Fibroblast of lung (primary cell): ENCODE results near the gene TMEM147. TPM values are rescaled to one million over a fixed set of nuclear protein-coding genes. Genes with fewer than 3 reads are reported as not detected.

Source experiments
- DNase-seq, 2 donors: peaks; one replicate each; pipeline versions ENCODE4 v3.0.0 to v3.0.0-alpha.2; 2010; ENCODE audit warnings: low read depth in 2 of 2
- H2AFZ ChIP-seq: 2 replicates; pipeline ENCODE4 v1.5.1; 2012; ENCODE audit warnings: low read length, control low read depth, inconsistent platforms
- H3K27ac ChIP-seq: 2 replicates; pipeline ENCODE4 v1.5.1; 2011; ENCODE audit warnings: low read length, control low read depth; ENCODE audit not compliant: insufficient read depth
- H3K27me3 ChIP-seq: 2 replicates; pipeline ENCODE4 v1.5.1; 2011; ENCODE audit warnings: mild to moderate bottlenecking, low read length; ENCODE audit not compliant: control insufficient read depth, insufficient read depth
- H3K36me3 ChIP-seq: 2 replicates; pipeline ENCODE4 v1.5.1; 2011; ENCODE audit warnings: low read length; ENCODE audit not compliant: control insufficient read depth, insufficient read depth
- H3K4me1 ChIP-seq: 2 replicates; pipeline ENCODE4 v1.5.1; 2011; ENCODE audit warnings: low read length; ENCODE audit not compliant: control insufficient read depth, insufficient read depth; ENCODE audit errors: extremely low read depth
- H3K4me2 ChIP-seq: 2 replicates; pipeline ENCODE4 v1.5.1; 2011; ENCODE audit warnings: low read length, control low read depth; ENCODE audit not compliant: insufficient read depth; ENCODE audit errors: extremely low read depth
- H3K4me3 ChIP-seq, 4 experiments: fragments of 200-600 bp in 1 of 4; sonication (generic) in 1 of 4; replicated peaks in 1 of 4; 2 replicates each; pipeline ENCODE4 v1.5.1; 2011 to 2016; ENCODE audit warnings: low read length in 4 of 4, low read depth in 3 of 4, mild to moderate bottlenecking in 3 of 4, control low read depth in 2 of 4, inconsistent platforms in 1 of 4, mixed read lengths in 1 of 4; ENCODE audit not compliant: insufficient read depth in 1 of 4; ENCODE audit errors: control extremely low read depth in 1 of 4
- H3K79me2 ChIP-seq: 2 replicates; pipeline ENCODE4 v1.5.1; 2012; ENCODE audit warnings: mild to moderate bottlenecking, low read length, inconsistent platforms; ENCODE audit not compliant: control insufficient read depth, insufficient read depth
- H3K9ac ChIP-seq: 2 replicates; pipeline ENCODE4 v1.5.1; 2011; ENCODE audit warnings: mild to moderate bottlenecking, low read length, control low read depth; ENCODE audit not compliant: insufficient read depth
- H3K9me3 ChIP-seq: 2 replicates; pipeline ENCODE4 v1.5.1; 2012; ENCODE audit warnings: low read depth, low read length; ENCODE audit not compliant: control insufficient read depth, insufficient read depth
- H4K20me1 ChIP-seq: 2 replicates; pipeline ENCODE4 v1.5.1; 2011; ENCODE audit warnings: low read length; ENCODE audit not compliant: control insufficient read depth, insufficient read depth; ENCODE audit errors: extremely low read depth
- CTCF ChIP-seq, 2 donors: IDR thresholded peaks in 1 of 2; conservative IDR thresholded peaks in 1 of 2; 1 replicate in 1 of 2; 2 replicates in 1 of 2; pipeline ENCODE4 v1.5.1; 2011 to 2012; ENCODE audit warnings: low read length in 2 of 2, control low read depth in 1 of 2, inconsistent platforms in 1 of 2, low read depth in 1 of 2, mild to moderate bottlenecking in 1 of 2
- EZH2 ChIP-seq: IDR thresholded peaks from 2 replicates; pipeline ENCODE4 v1.5.1; 2012; ENCODE audit warnings: low read length, control low read depth, mild to moderate bottlenecking; ENCODE audit errors: missing control alignments
- polyA plus RNA-seq, 2 donors: library from polyadenylated mRNA; depleted of rRNA in 1 of 2; stranded (reverse) in 1 of 2; unstranded in 1 of 2; fragments of >200 nt; gene quantifications; 2 replicates each; pipeline ENCODE4 v1.2.1, GENCODE V29; 2011 to 2012; ENCODE audit warnings: missing spikeins in 1 of 2
- total RNA-seq: library from RNA; depleted of rRNA; stranded (reverse); fragments of >200 nt; gene quantifications from 2 replicates; pipeline ENCODE4 v1.2.1, GENCODE V29; 2014

The TMEM147 gene
- total and polyA plus RNA-seq, 2 donors (not counting 1 experiment from before 2014, with no cell fraction given), result 72.4 to 79.6 TPM

- peaks cover 4% of the 10 kb centered on the region for H3K4me1 ChIP-seq
- H3K9me3 ChIP-seq, result no peaks in the 10 kb centered on the region
- no peak overlapping the region for H2AFZ ChIP-seq
- H3K27ac ChIP-seq, result no peak overlapping the region
- H3K27me3 ChIP-seq, result no peaks in the 10 kb centered on the region
- no peak overlapping the region for H3K4me2 ChIP-seq
- H3K9ac ChIP-seq, result no peak overlapping the region
- no peak for DNase-seq
- no peaks in the 10 kb centered on the region for H3K36me3 ChIP-seq
- H3K79me2 ChIP-seq, result no peaks in the 10 kb centered on the region
- TF ChIP-seq EZH2 (no peak), CTCF (conservative IDR thresholded peaks at IDR 0.05 in 1 of 2, IDR thresholded peaks at IDR 0.05 in 1 of 2; ENCODE audit: low read depth in 1 of 2, low read length in 2 of 2) (no peak)
- H3K4me3 ChIP-seq, result no peak overlapping the region
- no peaks in the 10 kb centered on the region for H4K20me1 ChIP-seq
Measured at GRCh38 chr19:35525873-35526272, 19.6 kb upstream of the TMEM147 start.

- Histone ChIP-seq H3K27ac (no peak within 1 kb of the TSS), H3K9ac (no peak within 1 kb of the TSS), H3K36me3 (no peaks in the 10 kb centered on the region), H3K4me1 (peaks cover 4% of the 10 kb centered on the region), H4K20me1 (no peaks in the 10 kb centered on the region), H3K9me3 (no peaks in the 10 kb centered on the region), H3K79me2 (no peaks in the 10 kb centered on the region), H3K4me3 (no peak within 1 kb of the TSS), H2AFZ (no peak within 1 kb of the TSS), H3K27me3 (no peaks in the 10 kb centered on the region), H3K4me2 (no peak within 1 kb of the TSS)
- TF ChIP-seq CTCF (conservative IDR thresholded peaks at IDR 0.05 in 1 of 2, IDR thresholded peaks at IDR 0.05 in 1 of 2; ENCODE audit: low read depth in 1 of 2, low read length in 2 of 2), result no peak
- no peak for TF ChIP-seq EZH2
- DNase-seq, result peak; percentile 46 to 49
Measured at GRCh38 chr19:35528218-35529038, 17.0 kb upstream of the TMEM147 start, which contains the start of gene SBSN. SBSN (minus strand) TSS chr19:35528311; CDS start chr19:35528281, 30 bp downstream.

DNA sequence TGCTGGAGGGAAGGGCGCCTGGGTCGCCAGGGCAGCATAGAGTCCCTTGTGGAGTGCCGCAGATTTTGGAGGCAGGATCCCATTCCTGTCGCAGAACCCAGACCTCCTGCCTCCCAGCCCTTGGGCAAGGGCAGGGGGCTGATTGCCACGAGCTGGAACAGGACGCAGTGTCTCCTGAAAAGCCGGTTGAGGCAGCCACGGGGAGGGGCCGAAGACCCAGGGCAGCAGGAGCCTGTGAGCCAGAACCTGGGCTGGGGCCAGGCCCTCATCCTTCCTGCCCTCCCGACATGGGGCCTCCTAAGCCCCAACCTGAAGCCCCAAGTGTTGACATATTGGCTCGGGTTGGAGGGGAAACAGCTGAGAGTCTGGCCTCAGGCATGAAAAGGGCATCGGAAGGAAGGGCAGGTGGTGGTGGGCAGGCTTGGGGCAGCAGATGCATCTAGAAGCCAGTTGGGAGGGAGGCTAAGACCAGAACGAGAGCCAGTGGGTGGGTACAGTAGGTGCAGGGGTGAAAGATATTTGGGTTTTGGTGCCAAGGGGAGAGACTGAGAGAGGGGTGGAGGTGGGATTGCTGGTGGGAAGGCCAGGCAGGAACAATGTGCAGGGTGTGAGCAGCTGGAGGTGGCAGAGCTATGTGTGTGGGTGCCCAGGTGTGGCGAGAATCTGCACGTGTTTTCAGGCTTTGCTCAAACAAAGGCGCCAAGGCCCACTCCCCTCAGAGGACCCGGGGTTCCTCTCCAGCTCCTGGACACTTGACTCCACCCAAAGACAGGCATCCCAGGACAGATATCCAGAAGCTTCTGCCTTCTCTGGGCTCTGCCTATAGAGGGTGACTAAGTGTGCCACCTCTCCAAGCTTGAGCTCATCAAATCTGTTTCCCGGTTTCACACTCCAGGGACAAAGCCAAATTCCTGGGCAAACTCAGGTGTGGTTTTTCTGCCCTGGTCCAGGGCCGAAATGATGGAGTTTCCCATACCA, 15.9 kb upstream of the TMEM147 start:
- no peaks in the 10 kb centered on the region for H3K36me3 ChIP-seq
- no peak overlapping the region for H2AFZ ChIP-seq
- H3K9ac ChIP-seq, result no peak overlapping the region
- H3K79me2 ChIP-seq, result no peaks in the 10 kb centered on the region
- H4K20me1 ChIP-seq, result no peaks in the 10 kb centered on the region
- no peak overlapping the region for H3K4me3 ChIP-seq
- TF ChIP-seq CTCF (conservative IDR thresholded peaks at IDR 0.05 in 1 of 2, IDR thresholded peaks at IDR 0.05 in 1 of 2; ENCODE audit: low read depth in 1 of 2, low read length in 2 of 2), result no peak
- no peak for TF ChIP-seq EZH2
- H3K27ac ChIP-seq, result no peak overlapping the region
- no peak overlapping the region for H3K4me2 ChIP-seq
- peaks cover 3% of the 10 kb centered on the region for H3K27me3 ChIP-seq
- DNase-seq, result no peak
- H3K9me3 ChIP-seq, result no peaks in the 10 kb centered on the region
- H3K4me1 ChIP-seq, result peaks cover 9% of the 10 kb centered on the region
